GM19467 (cell line): ENCODE results near the gene UPK3A.

ENCODE experiments used
- ATAC-seq: cut with Tn5 transposase; IDR thresholded peaks from one replicate; pipeline ENCODE4 v1.9.1; 2021; ENCODE audit warnings: mild to moderate bottlenecking, moderate library complexity; ENCODE audit not compliant: unreplicated experiment

UPK3A gene

DNA sequence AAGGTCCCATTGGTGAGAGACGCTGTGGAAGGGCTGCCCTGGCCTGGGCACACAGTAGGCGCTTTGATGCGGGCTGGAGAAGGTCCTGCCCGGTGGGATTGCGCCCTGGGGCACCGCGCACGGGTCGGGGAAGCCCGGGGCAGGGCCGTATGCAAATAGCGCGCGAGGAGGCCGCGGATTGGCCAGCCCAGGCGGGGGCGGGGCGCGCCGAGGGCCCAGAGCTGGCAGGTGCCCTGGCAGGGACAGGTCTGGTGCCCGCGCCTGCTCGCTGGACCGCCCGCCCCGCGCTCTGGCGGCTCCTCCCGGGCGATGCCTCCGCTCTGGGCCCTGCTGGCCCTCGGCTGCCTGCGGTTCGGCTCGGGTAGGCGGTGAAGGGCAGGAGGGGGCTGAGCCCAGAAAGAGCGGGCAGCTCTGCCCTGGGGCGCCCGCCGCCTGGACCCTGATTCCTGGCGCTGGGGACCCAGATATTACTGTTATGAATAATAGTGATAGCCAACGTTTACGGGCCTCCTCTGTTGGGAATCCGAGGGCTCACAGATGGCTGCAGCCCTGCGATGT is at the start of gene UPK3A:
TSS of gene UPK3A (plus strand) at position 245 of the 558 bp plus-strand sequence. CDS start at position 310, 65 bp downstream.
- ATAC-seq: no peak

DNA sequence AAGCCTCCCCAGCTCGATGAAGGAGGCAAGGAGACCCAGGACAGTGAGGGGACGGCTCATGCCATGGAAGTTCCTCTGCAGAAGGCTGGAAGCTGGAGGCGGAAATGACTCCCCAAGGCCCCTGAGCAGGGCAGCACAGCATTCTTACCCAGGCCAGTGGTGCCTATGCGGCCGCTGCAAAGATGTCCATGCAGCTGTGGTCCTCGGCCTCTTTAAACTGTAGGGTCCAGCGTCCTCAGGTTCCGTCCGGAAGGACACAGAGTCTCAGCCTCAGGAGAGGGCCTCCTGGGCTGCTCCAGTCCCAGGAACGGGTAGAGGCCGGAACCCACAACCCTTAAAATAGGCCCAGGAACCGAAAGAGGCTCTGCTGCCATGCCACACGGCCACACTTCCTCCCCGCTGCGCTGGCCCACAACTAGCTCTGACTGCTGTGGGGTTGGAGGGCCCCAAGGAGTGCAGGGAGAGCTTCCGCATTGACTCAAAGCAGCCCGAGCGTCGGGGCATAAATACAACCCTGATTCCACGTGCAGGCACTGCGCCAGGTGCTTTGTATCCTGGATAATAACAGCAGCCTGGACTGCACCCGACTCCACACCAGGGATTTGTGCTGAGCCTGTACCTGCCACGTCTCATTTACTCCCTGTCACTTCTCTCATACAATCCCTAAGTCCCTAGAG is 49.5 kb upstream of the UPK3A start:
- peak; percentile 65 for ATAC-seq

DNA sequence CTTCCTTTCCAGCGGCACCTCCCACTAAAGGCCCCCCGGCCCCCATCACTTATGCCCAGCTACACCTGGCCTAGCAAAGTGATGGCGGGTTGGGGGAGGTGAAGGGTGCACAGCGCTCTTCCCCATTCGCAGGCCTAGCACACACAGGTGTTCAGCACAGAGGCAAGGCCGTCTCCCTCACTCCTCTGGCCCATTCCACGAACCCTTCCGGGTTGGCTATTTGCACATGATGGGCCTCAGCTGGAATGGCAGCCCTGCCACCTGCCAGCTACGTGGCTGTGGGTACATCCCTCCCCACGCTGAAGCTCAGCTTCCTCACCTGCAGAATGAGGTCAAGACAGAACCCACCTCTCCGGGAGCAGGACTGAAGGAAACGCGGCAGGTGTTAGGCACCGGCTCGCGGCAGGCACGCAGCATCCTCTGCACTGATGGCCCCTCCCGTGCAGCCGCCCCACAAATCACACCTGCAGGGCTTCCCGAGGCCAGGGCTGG is 48.9 kb upstream of the UPK3A start:
- ATAC-seq: peak; percentile 17

GRCh38 chr22:45237065-45237990 is 47.4 kb upstream of the UPK3A start:
- no peak for ATAC-seq

DNA sequence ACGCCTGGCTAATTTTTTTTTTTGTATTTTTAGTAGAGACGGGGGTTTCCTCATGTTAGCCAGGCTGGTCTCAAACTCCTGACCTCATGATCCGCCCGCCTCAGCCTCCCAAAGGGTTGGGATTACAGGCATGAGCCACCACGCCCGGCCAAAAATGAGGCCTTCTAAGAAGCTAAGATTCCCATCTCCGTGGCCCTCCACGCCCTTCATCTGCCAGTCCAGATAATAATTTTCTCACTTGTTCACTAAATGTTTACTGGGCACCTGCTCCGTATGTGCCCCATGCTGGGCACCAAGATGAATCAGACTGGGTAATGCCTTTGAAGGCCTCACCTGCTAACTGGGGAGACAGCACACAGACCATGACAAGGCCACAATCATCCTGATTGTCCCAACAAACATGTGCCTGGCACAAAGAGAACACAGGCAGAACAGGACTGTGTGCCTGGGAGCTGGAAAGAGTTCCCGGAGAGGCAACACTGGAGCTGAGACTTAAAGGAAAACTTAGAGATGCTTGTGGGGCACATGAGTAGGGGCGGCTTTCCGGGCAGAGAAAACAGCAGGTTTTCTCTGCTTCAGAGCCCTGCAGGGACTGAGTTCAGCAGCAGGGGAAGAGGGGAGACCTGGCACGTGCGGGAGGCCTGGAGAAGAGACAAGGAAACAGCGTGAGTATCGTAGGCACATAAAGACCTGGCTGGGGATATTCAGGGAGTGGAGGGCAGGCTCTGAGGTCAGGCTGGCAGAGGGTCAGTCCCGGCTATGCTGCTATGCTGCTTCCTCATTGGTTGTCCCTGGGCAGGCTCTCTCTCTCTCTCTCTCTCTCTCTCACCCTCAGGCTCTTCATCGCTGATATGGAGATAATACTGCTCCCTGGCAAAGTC is 46.4 kb upstream of the UPK3A start:
- ATAC-seq: no peak

GRCh38 chr22:45238957-45239680 is 45.6 kb upstream of the UPK3A start:
- ATAC-seq: no peak

DNA sequence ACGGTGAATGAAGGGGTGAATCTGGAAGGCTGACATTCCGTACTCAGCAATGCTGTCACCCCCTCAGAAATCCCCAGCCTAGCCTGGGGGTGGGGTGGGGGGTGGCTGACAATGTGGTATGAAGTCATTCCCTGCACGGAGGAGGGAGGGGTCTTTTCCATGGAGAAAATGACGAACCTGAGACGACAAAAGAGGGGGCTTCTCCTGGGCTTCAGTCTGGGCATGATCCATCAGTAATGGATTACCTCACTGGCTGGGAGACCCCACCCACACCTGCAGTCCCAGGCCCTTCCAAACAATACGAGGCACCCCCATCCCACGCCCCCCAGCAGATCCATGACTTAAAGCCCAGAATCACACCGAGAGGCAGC is 45.1 kb upstream of the UPK3A start:
- no peak for ATAC-seq

- no peak for ATAC-seq
Measured at GRCh38 chr22:45240104-45240809, 44.5 kb upstream of the UPK3A start.

DNA sequence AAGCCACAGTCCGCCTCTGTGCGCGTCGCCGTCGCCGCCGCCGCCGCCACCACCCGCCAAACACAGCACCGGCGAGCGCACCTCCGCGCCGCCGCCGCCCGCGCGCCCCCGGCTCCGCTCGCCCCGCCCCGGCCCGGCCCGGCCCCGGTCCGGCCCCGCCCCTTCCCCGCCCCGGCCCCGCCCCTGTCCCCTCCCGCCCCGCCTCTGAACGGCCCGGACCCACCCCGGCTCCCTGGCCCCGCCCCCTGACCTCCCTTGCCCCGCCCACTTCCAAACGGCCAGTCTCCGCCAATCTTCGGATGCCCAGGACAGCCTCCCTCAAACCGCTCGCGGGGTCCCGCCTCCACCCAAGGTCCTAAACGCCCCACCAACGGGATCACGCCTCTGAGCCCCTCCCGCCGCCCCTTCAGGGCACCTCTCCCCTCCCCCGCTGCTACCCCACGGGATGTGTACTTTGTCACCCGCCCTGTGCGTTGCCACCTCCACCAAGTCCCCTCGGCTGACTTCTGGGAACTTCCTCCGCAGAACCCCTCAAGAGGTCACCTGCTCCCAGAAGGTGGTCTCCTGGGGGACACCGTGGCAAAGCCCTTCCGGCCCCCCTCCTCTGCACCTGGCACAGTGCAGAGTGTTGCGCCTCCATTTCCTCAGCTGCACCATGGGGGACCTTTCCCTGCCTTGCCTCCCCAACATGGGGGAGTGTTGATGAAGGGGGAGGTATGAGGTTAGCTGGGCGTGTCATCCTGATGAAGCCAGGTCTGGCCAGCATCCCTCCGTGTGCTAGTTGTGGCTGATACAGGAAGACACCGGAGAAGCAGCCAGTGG is 43.7 kb upstream of the UPK3A start, which contains the start of gene KIAA0930:
TSS of gene KIAA0930 (minus strand) at position 85 of the 822 bp plus-strand sequence. CDS start 191 bp downstream, outside the sequence.
- ATAC-seq: peak; percentile 45

- ATAC-seq: no peak
Measured at GRCh38 chr22:45242778-45243191, 42.0 kb upstream of the UPK3A start.

GRCh38 chr22:45244916-45245315 is 39.8 kb upstream of the UPK3A start:
- no peak for ATAC-seq

DNA sequence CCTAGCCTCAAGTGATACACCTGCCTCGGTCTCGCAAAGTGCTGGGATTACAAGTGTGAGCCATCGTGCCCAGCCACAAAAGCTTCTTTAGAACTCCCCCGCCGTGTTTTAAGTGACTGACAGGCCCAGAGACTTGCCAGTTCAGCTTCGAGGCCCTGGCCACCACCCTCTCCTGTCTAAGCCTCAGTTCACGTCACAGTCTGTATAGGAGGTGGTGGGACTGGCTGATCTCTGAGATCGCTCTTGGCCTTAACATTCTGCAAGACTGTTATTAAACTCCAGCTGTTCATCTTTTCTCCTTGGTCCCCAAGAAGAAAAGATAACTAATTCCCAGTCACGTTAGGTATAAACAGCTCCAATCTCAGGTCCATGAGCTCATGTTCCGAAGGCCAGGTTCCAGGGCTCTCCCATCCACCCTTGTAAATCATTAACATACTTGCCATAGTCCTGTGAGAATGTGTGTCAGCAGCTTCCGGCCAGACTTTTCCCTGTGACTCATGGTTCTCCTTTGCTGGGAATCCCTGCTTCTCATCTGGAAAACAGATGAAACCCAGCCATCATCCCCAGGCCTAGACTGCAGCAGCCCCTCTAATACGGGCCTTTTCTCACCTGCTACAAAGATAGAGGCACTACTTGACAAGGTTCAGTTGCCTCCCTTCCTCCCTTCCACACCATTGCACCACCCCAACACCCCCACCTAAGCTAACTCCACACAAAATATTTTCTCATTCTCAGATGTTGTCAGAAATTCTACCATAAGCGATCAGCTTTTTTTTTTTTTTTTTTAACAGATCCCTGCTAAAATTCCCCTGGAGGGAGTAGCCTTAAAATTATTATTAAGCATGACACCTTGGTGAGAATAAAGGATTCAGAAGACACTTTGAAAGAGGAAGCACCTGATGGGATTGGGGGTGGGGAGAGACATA is 38.4 kb upstream of the UPK3A start:
- no peak for ATAC-seq

- ATAC-seq: peak; percentile 51
Measured at GRCh38 chr22:45248832-45249561, 35.8 kb upstream of the UPK3A start.

DNA sequence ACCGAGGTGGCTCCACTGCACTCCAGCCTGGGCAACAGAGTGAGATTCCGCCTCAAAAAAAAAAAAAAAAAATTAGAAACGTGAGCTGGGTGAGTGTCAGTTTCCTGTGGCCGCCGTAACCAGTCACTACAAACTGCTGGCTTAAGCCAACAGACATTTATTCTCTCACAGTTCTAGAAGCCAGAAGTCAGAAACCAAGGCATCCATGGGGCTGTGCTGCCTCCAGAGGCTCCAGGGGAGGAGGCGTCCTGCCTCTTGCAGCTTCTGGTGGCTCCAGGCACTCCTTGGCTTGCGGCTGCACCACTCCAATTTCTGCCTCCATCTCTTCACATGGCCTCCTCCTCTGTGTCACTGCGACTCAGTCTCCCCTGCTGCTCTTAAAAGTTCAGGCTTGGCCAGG is 32.9 kb upstream of the UPK3A start:
- ATAC-seq: no peak

GRCh38 chr22:45253039-45253641 is 31.6 kb upstream of the UPK3A start:
- no peak for ATAC-seq

- ATAC-seq: no peak
Measured at GRCh38 chr22:45254388-45254787, 30.4 kb upstream of the UPK3A start.
